Tibial artery (tissue), 4 donors: ENCODE results near the gene FABP6.

Source experiments
- DNase-seq, 2 donors: peaks; one replicate each; pipeline ENCODE4 v3.0.0-alpha.2; 2019
- H3K27ac ChIP-seq, 2 donors: fragments of 200-600 bp; sonication (generic) in 1 of 2; 1 replicate in 1 of 2; 2 replicates in 1 of 2; pipeline ENCODE4 v1.5.1; 2018 to 2019; ENCODE audit warnings: mild to moderate bottlenecking in 1 of 2
- H3K27me3 ChIP-seq, 2 donors: fragments of 200-600 bp; sonication (generic) in 1 of 2; one replicate each; pipeline versions ENCODE4 v1.5.1 to v1.6.0; 2016 to 2019
- H3K36me3 ChIP-seq, 3 donors: fragments of 200-600 bp; sonication (generic) in 2 of 3; one replicate each; pipeline ENCODE4 v1.5.1; 2016 to 2019; ENCODE audit warnings: mild to moderate bottlenecking in 2 of 3
- H3K4me1 ChIP-seq, 4 donors: fragments of 200-600 bp; sonication (generic) in 2 of 4; 1 replicate in 3 of 4; 2 replicates in 1 of 4; pipeline ENCODE4 v1.5.1; 2016 to 2019
- H3K4me3 ChIP-seq, 2 donors: fragments of 200-600 bp; sonication (generic) in 1 of 2; 1 replicate in 1 of 2; 2 replicates in 1 of 2; pipeline ENCODE4 v1.5.1; 2018 to 2019; ENCODE audit warnings: mild to moderate bottlenecking in 2 of 2
- H3K9me3 ChIP-seq, 3 donors: fragments of 200-600 bp; sonication (generic) in 1 of 3; one replicate each; pipeline ENCODE4 v1.5.1; 2016 to 2019
- CTCF ChIP-seq, 2 experiments: fragments of 200-600 bp in 1 of 2; fragments of 450-650 bp in 1 of 2; IDR thresholded peaks; one replicate each; pipeline ENCODE4 v1.5.1; 2017 to 2019; ENCODE audit warnings: antibody characterized with exemption in 2 of 2, mild to moderate bottlenecking in 1 of 2, moderate library complexity in 1 of 2
- intact Hi-C: fragments of 100-400 bp; cut with DNase I; formaldehyde crosslinking; loops from one replicate; pipeline ENCODE4 v1.15.0; 2023; ENCODE audit warnings: low total_unique reads

FABP6 gene

GRCh38 chr5:160250826-160251225, 21.5 kb downstream of the FABP6 start:
- H3K36me3 ChIP-seq = peaks cover 0 to 16% (median 0%) of the 10 kb centered on the region in 3 donors
- intact Hi-C loops = no loop called here
- H3K27ac ChIP-seq = no peak overlapping the region
- no peaks in the 10 kb centered on the region for H3K9me3 ChIP-seq
- TF ChIP-seq CTCF (IDR thresholded peaks at IDR 0.05) = no peak
- no peak overlapping the region for H3K4me3 ChIP-seq
- no peak for DNase-seq
- no peaks in the 10 kb centered on the region for H3K27me3 ChIP-seq
- H3K4me1 ChIP-seq = no peaks in the 10 kb centered on the region

GRCh38 chr5:160251406-160252155, 22.3 kb downstream of the FABP6 start:
- H3K27me3 ChIP-seq = no peaks in the 10 kb centered on the region
- intact Hi-C loops = no loop called here
- no peak overlapping the region for H3K27ac ChIP-seq

GRCh38 chr5:160252916-160253315, 23.6 kb downstream of the FABP6 start:
- TF ChIP-seq CTCF (IDR thresholded peaks at IDR 0.05) = no peak
- no peak for DNase-seq
- no peak overlapping the region for H3K4me3 ChIP-seq
- no peaks in the 10 kb centered on the region for H3K9me3 ChIP-seq
- peaks cover 0 to 16% (median 0%) of the 10 kb centered on the region in 3 donors for H3K36me3 ChIP-seq
- intact Hi-C loops = no loop called here
- no peaks in the 10 kb centered on the region for H3K4me1 ChIP-seq
- no peak overlapping the region for H3K27ac ChIP-seq
- no peaks in the 10 kb centered on the region for H3K27me3 ChIP-seq

More at GRCh38 chr5:160251406-160252155, 22.3 kb downstream of the FABP6 start:
- Histone ChIP-seq H3K36me3 (peaks cover 0 to 16% (median 0%) of the 10 kb centered on the region in 3 donors), H3K9me3 (no peaks in the 10 kb centered on the region), H3K4me1 (no peaks in the 10 kb centered on the region), H3K4me3 (no peak overlapping the region)
- no peak for TF ChIP-seq CTCF (IDR thresholded peaks at IDR 0.05)
- DNase-seq = no peak

- no peaks in the 10 kb centered on the region for H3K4me1 ChIP-seq
- H3K27me3 ChIP-seq = no peaks in the 10 kb centered on the region
- no peak overlapping the region for H3K4me3 ChIP-seq
- no peak for DNase-seq
- TF ChIP-seq CTCF (IDR thresholded peaks at IDR 0.05) = no peak
- peaks cover 0 to 16% (median 0%) of the 10 kb centered on the region in 3 donors for H3K36me3 ChIP-seq
- no peaks in the 10 kb centered on the region for H3K9me3 ChIP-seq
- intact Hi-C loops = no loop called here
- H3K27ac ChIP-seq = no peak overlapping the region
These were observed 24.1 kb downstream of the FABP6 start for GRCh38 chr5:160253441-160253840.

- no peaks in the 10 kb centered on the region for H3K27me3 ChIP-seq
- no peak overlapping the region for H3K4me3 ChIP-seq
- H3K36me3 ChIP-seq = peaks cover 0 to 16% (median 0%) of the 10 kb centered on the region in 3 donors
- no peak for DNase-seq
- intact Hi-C loops = no loop called here
- no peak overlapping the region for H3K27ac ChIP-seq
- H3K4me1 ChIP-seq = no peaks in the 10 kb centered on the region
- no peak for TF ChIP-seq CTCF (IDR thresholded peaks at IDR 0.05)
- no peaks in the 10 kb centered on the region for H3K9me3 ChIP-seq
These were observed 25.4 kb downstream of the FABP6 start for GRCh38 chr5:160254706-160255105.
